KMS-11 (cell line): ENCODE results near the gene TIGD6.

Experiments
- H2AFZ ChIP-seq: fragments of 200-600 bp; sonication (generic); 2 replicates; pipeline ENCODE4 v1.6.1; 2016; ENCODE audit warnings: antibody characterized with exemption, mixed run types, low read depth
- H3K27ac ChIP-seq: fragments of 200-600 bp; sonication (generic); 2 replicates; pipeline ENCODE4 v1.6.1; 2016; ENCODE audit warnings: mild to moderate bottlenecking, mixed run types
- H3K27me3 ChIP-seq: fragments of 200-600 bp; sonication (generic); 2 replicates; pipeline ENCODE4 v1.6.1; 2017; ENCODE audit warnings: mild to moderate bottlenecking, low read depth, mixed run types, moderate library complexity; ENCODE audit not compliant: insufficient read depth
- H3K36me3 ChIP-seq: fragments of 200-600 bp; sonication (generic); 2 replicates; pipeline ENCODE4 v1.6.1; 2017; ENCODE audit warnings: mild to moderate bottlenecking, mixed run types; ENCODE audit not compliant: insufficient read depth
- H3K4me1 ChIP-seq: fragments of 200-600 bp; sonication (generic); 2 replicates; pipeline ENCODE4 v1.6.1; 2016; ENCODE audit warnings: mild to moderate bottlenecking, low read depth, mixed run types; ENCODE audit not compliant: poor library complexity, severe bottlenecking
- H3K4me2 ChIP-seq: fragments of 200-600 bp; sonication (generic); 2 replicates; pipeline ENCODE4 v1.7.0; 2016; ENCODE audit warnings: mild to moderate bottlenecking, mixed run types
- H3K4me3 ChIP-seq: fragments of 200-600 bp; sonication (generic); IDR thresholded peaks from 2 replicates; pipeline ENCODE4 v1.6.1; 2017; ENCODE audit warnings: low read depth, low read length, mixed read lengths; ENCODE audit not compliant: insufficient read depth
- H3K79me2 ChIP-seq: fragments of 200-600 bp; sonication (generic); 2 replicates; pipeline ENCODE4 v1.6.1; 2016; ENCODE audit warnings: low read depth, mixed run types; ENCODE audit not compliant: insufficient read depth
- H3K9ac ChIP-seq: fragments of 200-600 bp; sonication (generic); 2 replicates; pipeline ENCODE4 v1.6.1; 2016; ENCODE audit warnings: mild to moderate bottlenecking, mixed run types
- H4K20me1 ChIP-seq: fragments of 200-600 bp; sonication (generic); 2 replicates; pipeline ENCODE4 v1.6.1; 2016; ENCODE audit warnings: mild to moderate bottlenecking, mixed run types; ENCODE audit not compliant: insufficient read depth
- CTCF ChIP-seq: fragments of 200-600 bp; sonication (generic); conservative IDR thresholded peaks from 2 replicates; pipeline ENCODE4 v1.6.1; 2017; ENCODE audit warnings: low read depth, mild to moderate bottlenecking, antibody characterized with exemption, low read length, moderate library complexity, mixed read lengths

TIGD6 gene

GRCh38 chr5:149957855-149958254 is 42.6 kb downstream of the TIGD6 start:
- Histone ChIP-seq H3K9ac (no peak overlapping the region), H3K36me3 (no peaks in the 10 kb centered on the region), H4K20me1 (no peaks in the 10 kb centered on the region), H3K4me3 (no peak overlapping the region), H3K79me2 (no peaks in the 10 kb centered on the region), H3K27me3 (no peaks in the 10 kb centered on the region), H2AFZ (no peak overlapping the region), H3K27ac (no peak overlapping the region), H3K4me2 (no peak overlapping the region), H3K4me1 (peaks cover 21% of the 10 kb centered on the region)
- no peak for TF ChIP-seq CTCF

DNA sequence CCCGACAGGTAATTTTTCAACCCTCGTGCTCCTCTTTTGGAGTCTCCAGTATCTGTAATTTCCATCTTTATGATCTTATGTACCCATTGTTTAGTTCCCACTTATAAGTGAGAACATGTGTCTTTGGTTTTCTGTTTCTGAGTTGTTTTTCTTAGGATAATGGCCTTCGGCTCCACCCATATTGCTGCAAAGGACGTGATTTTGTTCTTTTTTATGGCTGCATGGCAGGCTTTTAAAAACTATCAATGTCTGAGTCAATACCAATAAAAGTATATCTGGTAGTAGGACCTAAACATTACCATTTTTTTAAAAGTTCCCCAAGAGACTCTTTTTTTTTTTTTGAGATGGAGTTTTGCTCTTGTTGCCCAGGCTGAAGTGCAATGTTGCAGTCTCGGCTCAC is 43.8 kb downstream of the TIGD6 start:
- Histone ChIP-seq H3K27ac (no peak overlapping the region), H2AFZ (no peak overlapping the region), H3K4me3 (no peak overlapping the region), H3K4me1 (peaks cover 18% of the 10 kb centered on the region), H4K20me1 (no peaks in the 10 kb centered on the region), H3K4me2 (no peak overlapping the region), H3K36me3 (no peaks in the 10 kb centered on the region), H3K9ac (no peak overlapping the region), H3K27me3 (no peaks in the 10 kb centered on the region), H3K79me2 (no peaks in the 10 kb centered on the region)
- TF ChIP-seq CTCF, result no peak

DNA sequence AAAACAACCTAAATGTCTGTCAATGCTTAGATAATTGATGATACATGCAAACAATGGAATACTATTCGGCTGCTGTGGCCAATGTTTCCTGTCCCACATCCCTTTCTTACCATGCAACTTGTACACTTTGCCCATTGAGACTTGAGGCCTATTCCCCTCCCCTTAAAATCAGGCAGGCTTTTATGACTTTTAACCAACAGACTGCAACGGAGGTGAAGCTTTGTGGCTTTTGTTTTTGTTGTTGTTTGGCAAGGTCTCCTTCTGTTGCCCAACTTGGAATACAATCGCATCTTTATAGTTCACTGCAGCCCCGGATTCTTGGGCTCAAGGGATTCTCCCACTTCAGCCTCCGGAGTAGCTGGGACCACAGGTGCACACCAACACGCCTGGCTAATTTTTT is 45.7 kb downstream of the TIGD6 start:
- Histone ChIP-seq H3K27ac (no peak overlapping the region), H3K79me2 (no peaks in the 10 kb centered on the region), H3K36me3 (no peaks in the 10 kb centered on the region), H3K4me3 (no peak overlapping the region), H3K9ac (no peak overlapping the region), H4K20me1 (no peaks in the 10 kb centered on the region), H2AFZ (no peak overlapping the region), H3K27me3 (no peaks in the 10 kb centered on the region), H3K4me2 (no peak overlapping the region), H3K4me1 (peaks cover 10% of the 10 kb centered on the region)
- no peak for TF ChIP-seq CTCF

DNA sequence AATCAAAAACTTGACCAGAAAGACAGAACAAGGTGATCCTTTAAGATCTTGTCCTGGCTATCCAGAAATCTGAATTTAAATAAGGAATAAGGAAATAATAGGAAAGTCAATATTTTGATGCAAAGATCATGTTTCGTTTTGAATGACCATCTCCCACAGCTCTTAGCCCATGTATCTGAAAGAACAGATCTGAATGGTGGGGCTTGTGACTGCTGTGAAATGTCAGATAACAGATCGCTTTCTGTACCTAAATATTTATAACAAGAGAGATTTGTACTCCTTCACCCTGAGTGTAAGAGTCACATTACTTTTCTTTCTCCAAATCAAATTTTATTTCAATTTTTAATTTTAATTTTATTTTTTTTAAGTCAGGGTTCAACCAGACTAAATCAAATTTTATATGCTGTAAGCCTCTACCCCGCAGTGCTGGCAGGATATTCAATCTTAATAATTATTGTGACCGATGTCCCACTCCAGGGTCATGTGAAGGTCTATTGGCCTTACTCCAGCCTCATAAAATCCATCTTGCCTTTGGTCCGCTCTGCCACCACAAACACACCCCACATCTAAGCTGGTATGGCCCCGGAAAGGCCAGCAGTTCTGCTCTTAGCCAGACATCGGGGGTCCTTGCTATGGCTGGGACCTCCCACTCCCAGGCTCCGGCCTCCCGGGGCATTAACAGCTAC is 46.9 kb downstream of the TIGD6 start:
- H3K27me3 ChIP-seq, result no peaks in the 10 kb centered on the region
- H2AFZ ChIP-seq, result no peak overlapping the region
- H3K79me2 ChIP-seq, result no peaks in the 10 kb centered on the region
- H3K4me3 ChIP-seq, result no peak overlapping the region
- no peak overlapping the region for H3K4me2 ChIP-seq
- no peaks in the 10 kb centered on the region for H3K4me1 ChIP-seq
- no peaks in the 10 kb centered on the region for H3K36me3 ChIP-seq
- no peak overlapping the region for H3K9ac ChIP-seq
- no peak for TF ChIP-seq CTCF
- no peak overlapping the region for H3K27ac ChIP-seq
- no peaks in the 10 kb centered on the region for H4K20me1 ChIP-seq
